Measurements from ENCODE around the gene ITGA8. TPM values are rescaled to one million over a fixed set of nuclear protein-coding genes. Genes with fewer than 3 reads are reported as not detected.

Gene ITGA8
- total and polyA plus RNA-seq, 7 donors = 0.47 to 5.0 (median 1.4) TPM

GRCh38 chr10:15703944-15704580, 15.7 kb downstream of the ITGA8 start:
- H3K36me3 ChIP-seq (ENCODE audit: insufficient read depth in 1 of 2, low read depth in 1 of 2) = no peaks in the 10 kb centered on the region
- TF ChIP-seq CTCF (IDR thresholded peaks at IDR 0.05) = no peak
- no peak for DNase-seq
- H3K27ac ChIP-seq = no peak overlapping the region
- no peaks in the 10 kb centered on the region for H3K9me3 ChIP-seq
- intact Hi-C loops (cut with DNase I) = no loop called here
- no peaks in the 10 kb centered on the region for H3K27me3 ChIP-seq (ENCODE audit: insufficient read depth in 3 of 3, low read length in 2 of 3)
- no peak for ATAC-seq
- no peak overlapping the region for H3K4me3 ChIP-seq
- no peaks in the 10 kb centered on the region for H3K4me1 ChIP-seq
- WGBS, 3 donors = 85 to 89% (median 85%) methylated on average over 4 of the region's 4 CpGs

GRCh38 chr10:15703151-15703880, 16.4 kb downstream of the ITGA8 start:
- intact Hi-C loops (cut with DNase I) = no loop called here
- Histone ChIP-seq H3K4me3 (no peak overlapping the region), H3K36me3 (ENCODE audit: insufficient read depth in 1 of 2, low read depth in 1 of 2) (no peaks in the 10 kb centered on the region), H3K9me3 (no peaks in the 10 kb centered on the region), H3K27me3 (ENCODE audit: insufficient read depth in 3 of 3, low read length in 2 of 3) (no peaks in the 10 kb centered on the region), H3K4me1 (no peaks in the 10 kb centered on the region), H3K27ac (no peak overlapping the region)
- no peak for TF ChIP-seq CTCF (IDR thresholded peaks at IDR 0.05)
- 52 to 57% (median 54%) methylated on average over 4 of the region's 4 CpGs for WGBS, 3 donors
- DNase-seq (no peak), ATAC-seq (no peak)

GRCh38 chr10:15700078-15700674, 19.5 kb downstream of the ITGA8 start:
- no peak for DNase-seq
- no peaks in the 10 kb centered on the region for H3K4me1 ChIP-seq
- no peaks in the 10 kb centered on the region for H3K9me3 ChIP-seq
- H3K36me3 ChIP-seq (ENCODE audit: insufficient read depth in 1 of 2, low read depth in 1 of 2) = no peaks in the 10 kb centered on the region
- TF ChIP-seq CTCF (IDR thresholded peaks at IDR 0.05) = no peak
- no peak for ATAC-seq
- 83 to 88% (median 84%) methylated on average over 4 of the region's 4 CpGs for WGBS, 3 donors
- intact Hi-C loops (cut with DNase I) = no loop called here
- H3K27ac ChIP-seq = no peak overlapping the region
- no peak overlapping the region for H3K4me3 ChIP-seq
- no peaks in the 10 kb centered on the region for H3K27me3 ChIP-seq (ENCODE audit: insufficient read depth in 3 of 3, low read length in 2 of 3)

- no peaks in the 10 kb centered on the region for H3K36me3 ChIP-seq (ENCODE audit: insufficient read depth in 1 of 2, low read depth in 1 of 2)
- H3K9me3 ChIP-seq = no peaks in the 10 kb centered on the region
- intact Hi-C loops (cut with DNase I) = no loop called here
- no peaks in the 10 kb centered on the region for H3K4me1 ChIP-seq
- no peak for TF ChIP-seq CTCF (IDR thresholded peaks at IDR 0.05)
- DNase-seq (no peak), ATAC-seq (peak in 1 of 4 donors; percentile 52)
- H3K27ac ChIP-seq = no peak overlapping the region
- H3K27me3 ChIP-seq (ENCODE audit: insufficient read depth in 3 of 3, low read length in 2 of 3) = no peaks in the 10 kb centered on the region
- WGBS, 3 donors = 31 to 36% (median 31%) methylated on average over 12 of the region's 12 CpGs
- H3K4me3 ChIP-seq = no peak overlapping the region
Observed at GRCh38 chr10:15695852-15696251, 23.9 kb downstream of the ITGA8 start.
